ENCODE results near the gene GRIK4. TPM values are rescaled to one million over a fixed set of nuclear protein-coding genes. Genes with fewer than 3 reads are reported as not detected.

Gene GRIK4
- total RNA-seq, 1 donor from 2014 or later: 2.2 TPM

GRCh38 chr11:120995184-120995583 is 483.6 kb downstream of the GRIK4 start:
- no peaks in the 10 kb centered on the region for H3K9me3 Mint-ChIP-seq (ENCODE audit: unreplicated experiment)
- TF ChIP-seq CTCF (IDR thresholded peaks at IDR 0.05; ENCODE audit: insufficient read depth, low read depth, low read length) (no peak), EZH2 (IDR thresholded peaks at IDR 0.05; ENCODE audit: insufficient read depth, low read length) (no peak)
- H3K4me1 ChIP-seq (ENCODE audit: insufficient read depth, low read length): no peaks in the 10 kb centered on the region
- no peaks in the 10 kb centered on the region for H3K36me3 ChIP-seq (ENCODE audit: insufficient read depth, low read length)
- no peak overlapping the region for H3K27ac ChIP-seq (ENCODE audit: low read depth, low read length)
- no peaks in the 10 kb centered on the region for H3K4me1 Mint-ChIP-seq (ENCODE audit: low read depth, unreplicated experiment)
- FAIRE-seq (no peak), DNase-seq (ENCODE audit: low read depth) (no peak)
- H3K36me3 Mint-ChIP-seq (ENCODE audit: low read depth, unreplicated experiment): no peaks in the 10 kb centered on the region
- no peak overlapping the region for H2AFZ ChIP-seq (ENCODE audit: low read depth, low read length)
- no peak overlapping the region for H3K4me3 Mint-ChIP-seq (ENCODE audit: unreplicated experiment)
- H3K27ac Mint-ChIP-seq (ENCODE audit: unreplicated experiment): no peak overlapping the region
- H3K27me3 Mint-ChIP-seq (ENCODE audit: low read depth, unreplicated experiment): peaks cover 10% of the 10 kb centered on the region
- H3K9ac ChIP-seq (ENCODE audit: low read length): no peak overlapping the region
- no peaks in the 10 kb centered on the region for H3K79me2 ChIP-seq (ENCODE audit: insufficient read depth, low read length)
- H3K4me3 ChIP-seq (ENCODE audit: insufficient read depth, low read depth, low read length): no peak overlapping the region
- H3K27me3 ChIP-seq (ENCODE audit: insufficient read depth, low read length): peaks cover 8% of the 10 kb centered on the region
- H3K4me2 ChIP-seq (ENCODE audit: low read length): no peak overlapping the region
- no peaks in the 10 kb centered on the region for H3K9me3 ChIP-seq (ENCODE audit: insufficient read depth, low read depth, low read length)
- no peaks in the 10 kb centered on the region for H4K20me1 ChIP-seq (ENCODE audit: insufficient read depth, low read length)

- Histone ChIP-seq H3K9ac (ENCODE audit: low read length) (no peak overlapping the region), H4K20me1 (ENCODE audit: insufficient read depth, low read length) (no peaks in the 10 kb centered on the region), H3K79me2 (ENCODE audit: insufficient read depth, low read length) (no peaks in the 10 kb centered on the region), H2AFZ (ENCODE audit: low read depth, low read length) (no peak overlapping the region), H3K36me3 (ENCODE audit: insufficient read depth, low read length) (no peaks in the 10 kb centered on the region), H3K4me1 (ENCODE audit: insufficient read depth, low read length) (no peaks in the 10 kb centered on the region), H3K4me2 (ENCODE audit: low read length) (no peak overlapping the region), H3K27me3 (ENCODE audit: insufficient read depth, low read length) (peaks cover 4% of the 10 kb centered on the region), H3K27ac (ENCODE audit: low read depth, low read length) (no peak overlapping the region), H3K9me3 (ENCODE audit: insufficient read depth, low read depth, low read length) (no peaks in the 10 kb centered on the region), H3K4me3 (ENCODE audit: insufficient read depth, low read depth, low read length) (no peak overlapping the region)
- FAIRE-seq (no peak), DNase-seq (ENCODE audit: low read depth) (no peak)
- Mint-ChIP-seq H3K4me1 (ENCODE audit: low read depth, unreplicated experiment) (no peaks in the 10 kb centered on the region), H3K36me3 (ENCODE audit: low read depth, unreplicated experiment) (no peaks in the 10 kb centered on the region), H3K27me3 (ENCODE audit: low read depth, unreplicated experiment) (peaks cover 8% of the 10 kb centered on the region), H3K27ac (ENCODE audit: unreplicated experiment) (no peak overlapping the region), H3K4me3 (ENCODE audit: unreplicated experiment) (no peak overlapping the region), H3K9me3 (ENCODE audit: unreplicated experiment) (no peaks in the 10 kb centered on the region)
- TF ChIP-seq EZH2 (IDR thresholded peaks at IDR 0.05; ENCODE audit: insufficient read depth, low read length): no peak
- no peak for TF ChIP-seq CTCF (IDR thresholded peaks at IDR 0.05; ENCODE audit: insufficient read depth, low read depth, low read length)
Observed at GRCh38 chr11:120996973-120997372, 485.4 kb downstream of the GRIK4 start.

- peaks cover 8% of the 10 kb centered on the region for H3K27me3 Mint-ChIP-seq (ENCODE audit: low read depth, unreplicated experiment)
- no peak overlapping the region for H3K4me3 Mint-ChIP-seq (ENCODE audit: unreplicated experiment)
- no peak for TF ChIP-seq CTCF (IDR thresholded peaks at IDR 0.05; ENCODE audit: insufficient read depth, low read depth, low read length)
- no peak for TF ChIP-seq EZH2 (IDR thresholded peaks at IDR 0.05; ENCODE audit: insufficient read depth, low read length)
Observed at GRCh38 chr11:120998581-120998980, 487.0 kb downstream of the GRIK4 start.

More at GRCh38 chr11:120998581-120998980, 487.0 kb downstream of the GRIK4 start:
- Histone ChIP-seq H4K20me1 (ENCODE audit: insufficient read depth, low read length) (no peaks in the 10 kb centered on the region), H3K9ac (ENCODE audit: low read length) (no peak overlapping the region), H3K9me3 (ENCODE audit: insufficient read depth, low read depth, low read length) (no peaks in the 10 kb centered on the region), H2AFZ (ENCODE audit: low read depth, low read length) (no peak overlapping the region), H3K79me2 (ENCODE audit: insufficient read depth, low read length) (no peaks in the 10 kb centered on the region), H3K27me3 (ENCODE audit: insufficient read depth, low read length) (peaks cover 2% of the 10 kb centered on the region), H3K4me1 (ENCODE audit: insufficient read depth, low read length) (no peaks in the 10 kb centered on the region), H3K4me2 (ENCODE audit: low read length) (no peak overlapping the region), H3K4me3 (ENCODE audit: insufficient read depth, low read depth, low read length) (no peak overlapping the region), H3K27ac (ENCODE audit: low read depth, low read length) (no peak overlapping the region), H3K36me3 (ENCODE audit: insufficient read depth, low read length) (no peaks in the 10 kb centered on the region)
- Mint-ChIP-seq H3K9me3 (ENCODE audit: unreplicated experiment) (no peaks in the 10 kb centered on the region), H3K4me1 (ENCODE audit: low read depth, unreplicated experiment) (no peaks in the 10 kb centered on the region), H3K27ac (ENCODE audit: unreplicated experiment) (no peak overlapping the region), H3K36me3 (ENCODE audit: low read depth, unreplicated experiment) (no peaks in the 10 kb centered on the region)
- FAIRE-seq (no peak), DNase-seq (ENCODE audit: low read depth) (no peak)
